GM12801 (cell line): ENCODE measurements around the gene FRMD3.

Source experiments
- TF ChIP-seq, protein P1 (sequence below): IDR thresholded peaks from one replicate; pipeline ENCODE4 v1.5.1; 2011; ENCODE audit warnings: control low read depth; ENCODE audit not compliant: insufficient read length; ENCODE audit errors: extremely low read depth

The FRMD3 gene

DNA sequence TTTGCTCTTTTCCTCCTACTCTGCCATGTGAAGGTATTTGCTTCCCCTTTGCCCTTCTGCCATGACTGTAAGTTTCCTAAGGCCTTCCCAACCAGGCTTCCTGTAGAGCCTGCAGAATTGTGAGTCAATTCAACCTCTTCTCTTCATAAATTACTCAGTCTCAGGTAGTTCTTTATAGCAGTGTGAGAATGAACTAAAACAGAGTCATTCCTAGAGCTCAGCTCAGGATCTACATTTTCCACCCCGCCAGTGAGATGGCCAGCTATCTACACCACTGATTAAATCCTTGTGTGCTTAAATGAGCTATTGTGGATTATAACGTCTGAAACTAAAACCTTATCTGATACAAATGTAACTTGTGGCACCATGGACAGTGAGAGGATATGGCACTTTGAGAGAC is 55.0 kb downstream of the FRMD3 start:
- TF ChIP-seq, protein P1, sequence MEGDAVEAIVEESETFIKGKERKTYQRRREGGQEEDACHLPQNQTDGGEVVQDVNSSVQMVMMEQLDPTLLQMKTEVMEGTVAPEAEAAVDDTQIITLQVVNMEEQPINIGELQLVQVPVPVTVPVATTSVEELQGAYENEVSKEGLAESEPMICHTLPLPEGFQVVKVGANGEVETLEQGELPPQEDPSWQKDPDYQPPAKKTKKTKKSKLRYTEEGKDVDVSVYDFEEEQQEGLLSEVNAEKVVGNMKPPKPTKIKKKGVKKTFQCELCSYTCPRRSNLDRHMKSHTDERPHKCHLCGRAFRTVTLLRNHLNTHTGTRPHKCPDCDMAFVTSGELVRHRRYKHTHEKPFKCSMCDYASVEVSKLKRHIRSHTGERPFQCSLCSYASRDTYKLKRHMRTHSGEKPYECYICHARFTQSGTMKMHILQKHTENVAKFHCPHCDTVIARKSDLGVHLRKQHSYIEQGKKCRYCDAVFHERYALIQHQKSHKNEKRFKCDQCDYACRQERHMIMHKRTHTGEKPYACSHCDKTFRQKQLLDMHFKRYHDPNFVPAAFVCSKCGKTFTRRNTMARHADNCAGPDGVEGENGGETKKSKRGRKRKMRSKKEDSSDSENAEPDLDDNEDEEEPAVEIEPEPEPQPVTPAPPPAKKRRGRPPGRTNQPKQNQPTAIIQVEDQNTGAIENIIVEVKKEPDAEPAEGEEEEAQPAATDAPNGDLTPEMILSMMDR: no peak

DNA sequence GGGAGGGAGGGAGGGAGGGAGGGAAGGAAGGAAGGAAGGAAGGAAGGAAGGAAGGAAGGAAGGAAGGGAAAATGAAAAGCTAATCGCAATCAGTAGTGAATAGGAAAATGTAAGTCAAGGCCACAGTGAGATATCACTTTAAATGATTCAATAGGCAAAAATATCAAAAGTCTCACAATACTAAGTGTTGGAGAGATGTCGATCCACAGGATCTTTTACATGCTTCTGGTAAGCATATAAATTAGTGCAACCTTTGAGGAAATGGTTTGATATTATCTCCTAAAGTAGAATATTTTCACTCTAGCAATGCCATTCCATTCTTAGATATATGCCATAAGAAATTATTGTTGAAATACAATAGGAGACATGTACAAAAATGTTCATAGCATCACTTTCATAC is 58.4 kb downstream of the FRMD3 start:
- TF ChIP-seq, protein P1: no peak

DNA sequence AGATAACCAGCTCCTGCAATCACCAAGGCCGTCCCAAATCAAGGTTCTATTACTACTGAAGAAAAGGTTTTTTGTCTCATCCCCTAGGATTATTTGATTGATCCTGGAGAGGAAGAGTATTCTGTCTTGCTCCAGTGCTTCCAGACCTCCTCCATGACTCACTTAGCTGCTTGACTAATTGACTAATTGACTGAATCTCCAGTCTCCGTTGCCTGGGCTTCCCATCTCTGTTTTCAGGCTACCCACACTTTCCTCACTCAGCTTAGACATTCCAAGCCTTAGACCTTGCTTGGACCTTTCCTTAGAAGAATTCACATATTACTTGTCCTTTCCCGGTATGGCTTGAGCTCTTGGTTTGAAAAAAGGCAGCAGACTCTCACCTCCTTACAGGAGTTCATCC is 60.6 kb downstream of the FRMD3 start:
- TF ChIP-seq, protein P1: no peak

DNA sequence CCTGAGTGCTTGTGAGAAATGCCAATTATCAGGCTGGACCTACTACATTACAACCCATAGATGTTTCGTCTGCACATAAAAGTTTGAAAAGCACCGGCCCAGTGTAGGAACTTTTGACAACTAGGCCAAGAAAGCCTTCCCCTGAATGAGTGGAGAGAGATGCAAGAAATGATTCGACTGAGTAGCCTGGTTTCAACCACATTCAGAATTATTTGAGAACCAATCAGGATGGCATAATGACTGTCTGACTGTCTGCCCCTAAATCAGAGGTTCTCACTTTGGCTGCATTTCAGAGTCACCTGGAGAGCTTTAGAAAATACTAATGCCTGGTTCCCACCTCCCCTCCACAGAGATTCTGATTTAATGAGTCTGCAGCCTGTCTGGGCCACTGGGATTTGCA is 61.1 kb downstream of the FRMD3 start:
- TF ChIP-seq, protein P1: no peak

DNA sequence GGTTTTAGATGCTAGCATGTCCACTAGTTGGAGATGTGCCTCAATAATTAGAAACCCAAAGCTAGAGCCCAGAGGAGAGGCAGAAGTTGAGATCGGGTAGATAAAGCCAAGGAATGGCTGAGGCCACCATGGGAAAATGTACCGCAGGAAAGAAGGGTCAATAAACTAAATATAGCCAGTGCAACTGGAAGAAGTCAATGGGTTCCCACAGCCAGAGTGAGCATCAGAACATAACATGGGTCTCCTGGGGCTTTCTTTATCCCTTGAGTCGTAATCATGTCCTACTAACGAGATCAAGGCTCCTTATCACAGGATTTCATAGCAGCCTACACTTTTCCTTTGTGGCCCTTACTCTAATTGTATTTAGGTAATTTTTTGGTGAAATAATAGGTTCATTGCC is 61.7 kb downstream of the FRMD3 start:
- TF ChIP-seq, protein P1: no peak

DNA sequence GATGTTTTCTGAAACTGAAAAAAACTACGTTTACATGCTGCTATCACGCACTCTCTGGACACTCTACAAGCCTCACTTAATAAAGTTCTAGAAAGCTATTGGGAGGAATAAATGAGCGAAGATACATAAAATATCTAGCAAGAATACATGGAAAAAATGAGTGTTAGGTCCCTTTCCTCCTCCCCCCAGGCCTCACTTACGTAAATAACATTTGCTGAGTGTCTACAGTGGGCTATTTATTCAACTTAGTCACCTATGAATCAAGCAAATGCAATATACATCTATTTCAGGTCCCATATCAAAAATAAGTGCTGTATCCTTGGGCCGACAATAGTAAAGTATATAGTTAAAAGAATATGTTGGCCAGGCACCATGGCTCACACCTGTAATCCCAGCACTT is 62.5 kb downstream of the FRMD3 start:
- TF ChIP-seq, protein P1: no peak

DNA sequence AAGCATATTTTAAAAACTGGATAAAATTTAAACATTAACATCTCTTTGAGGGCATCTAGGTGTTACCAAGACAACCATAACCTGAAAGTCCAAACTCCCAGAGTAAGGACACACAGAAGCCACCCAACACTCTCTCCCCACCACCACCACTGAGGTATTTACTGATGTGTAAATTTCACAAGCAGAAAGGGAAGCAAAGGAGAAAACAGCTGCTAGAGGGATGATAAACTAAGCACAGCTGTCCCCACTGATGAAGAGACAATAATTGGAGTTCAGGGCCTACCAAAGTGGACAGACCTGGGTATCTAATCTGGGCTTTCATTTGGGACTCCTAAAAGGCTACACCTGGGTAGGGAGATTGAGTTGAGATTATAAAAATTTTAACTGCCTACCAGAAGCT is 63.6 kb downstream of the FRMD3 start:
- TF ChIP-seq, protein P1: no peak

DNA sequence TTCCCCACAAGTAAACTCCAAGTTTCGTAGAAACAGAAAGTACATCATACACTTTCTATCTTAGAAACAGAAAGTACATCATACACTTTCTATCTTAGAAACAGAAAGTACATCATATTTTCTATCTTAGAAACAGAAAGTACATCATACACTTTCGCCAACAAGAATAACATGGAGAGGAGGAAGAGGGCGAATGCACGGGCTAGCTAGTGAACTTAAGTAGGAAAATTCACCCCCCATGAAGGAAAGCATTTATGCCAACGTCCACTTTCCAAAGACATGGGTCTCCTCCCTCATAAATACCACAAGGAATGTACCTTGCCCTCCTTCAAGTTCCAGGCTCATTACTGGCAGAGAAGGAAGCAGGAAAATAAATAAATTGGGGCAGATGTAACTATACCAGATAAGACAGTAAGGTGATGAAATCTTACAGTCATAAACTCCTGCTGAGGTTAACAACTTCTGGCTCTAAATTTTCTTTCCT is 64.7 kb downstream of the FRMD3 start:
- TF ChIP-seq, protein P1: no peak
